NCI-H1092 treated with DMSO at 0.1 percent for 48 hours (cell line): ENCODE data around the gene CD72.
"Not testable (repeated sequence)": the region's sequence is repeated elsewhere in the genome, so short reads cannot be mapped to it uniquely, and the experiment has no call there.

ENCODE experiments used
- DNase-seq: peaks from one replicate; lab custom pipeline; 2025; lab: John Stamatoyannopoulos, UW

The CD72 gene

GRCh38 chr9:35616681-35617459 is 1.3 kb downstream of the CD72 start:
- DNase-seq = no peak

GRCh38 chr9:35615981-35616680 is 2.1 kb downstream of the CD72 start:
- no peak for DNase-seq

GRCh38 chr9:35612843-35613242 is 5.4 kb downstream of the CD72 start:
- DNase-seq = no peak

DNA sequence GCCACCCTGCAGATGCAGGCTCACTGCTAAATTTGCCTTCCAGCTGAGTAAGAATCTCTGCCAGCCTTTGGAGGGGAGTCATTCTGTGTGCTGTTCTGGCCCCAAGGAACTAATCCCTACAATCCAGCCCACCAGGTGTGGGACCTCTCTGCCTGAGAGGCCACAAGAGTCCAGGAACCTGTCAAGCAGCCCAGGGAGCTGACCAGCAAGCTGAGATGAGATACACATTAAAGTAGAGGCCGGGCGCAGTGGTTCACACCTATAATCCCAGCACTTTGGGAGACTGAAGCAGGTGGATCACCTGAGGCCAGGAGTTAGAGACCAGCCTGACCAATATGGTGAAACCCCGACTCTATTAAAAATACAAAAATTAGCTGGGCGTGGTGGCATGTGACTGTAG is 6.1 kb downstream of the CD72 start:
- DNase-seq = not testable (repeated sequence)

DNA sequence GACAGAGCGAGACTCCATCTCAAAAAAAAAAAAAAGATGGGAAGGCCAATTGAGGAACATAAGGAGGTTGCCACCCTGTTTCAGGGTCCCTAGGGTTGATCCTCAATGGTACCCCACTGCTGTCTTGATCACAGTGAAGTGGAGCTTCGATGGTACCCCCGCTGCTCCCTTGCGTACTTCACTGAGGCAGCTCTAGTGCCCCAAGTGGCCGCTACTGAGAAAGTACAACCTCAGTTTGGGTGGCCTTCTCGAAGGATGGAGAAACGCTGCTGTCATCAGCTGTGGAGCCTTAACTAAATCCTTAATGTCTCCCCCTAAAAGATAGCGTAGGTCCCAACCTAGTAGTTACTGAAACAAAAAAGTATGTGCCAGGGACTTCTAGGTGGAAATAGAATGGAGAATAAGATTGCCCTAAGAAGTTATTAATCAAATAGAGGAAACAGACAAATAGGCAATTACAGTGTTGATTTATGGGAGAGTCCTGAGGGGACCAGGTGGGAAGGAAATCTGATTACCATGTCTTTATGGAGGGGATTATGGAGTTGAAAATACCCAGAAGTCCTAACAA is 6.9 kb downstream of the CD72 start:
- no peak for DNase-seq

DNA sequence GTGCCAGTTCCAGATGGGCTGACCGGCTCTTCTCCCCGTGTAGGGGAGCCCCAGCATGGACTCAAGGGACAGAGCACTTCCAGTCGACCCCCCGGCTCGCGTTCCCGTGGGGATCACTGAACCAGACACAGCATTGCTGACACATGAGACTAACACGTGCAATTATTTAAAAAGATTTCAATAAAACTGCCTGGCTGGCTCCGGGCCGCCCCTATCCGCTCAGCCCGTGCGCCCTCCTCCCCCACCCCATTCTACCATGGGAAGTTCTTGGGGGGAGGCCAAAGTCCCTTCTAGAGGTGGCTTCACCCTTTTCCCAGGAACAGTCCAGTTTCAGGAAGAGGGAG is 8.4 kb downstream of the CD72 start:
- DNase-seq = no peak

DNA sequence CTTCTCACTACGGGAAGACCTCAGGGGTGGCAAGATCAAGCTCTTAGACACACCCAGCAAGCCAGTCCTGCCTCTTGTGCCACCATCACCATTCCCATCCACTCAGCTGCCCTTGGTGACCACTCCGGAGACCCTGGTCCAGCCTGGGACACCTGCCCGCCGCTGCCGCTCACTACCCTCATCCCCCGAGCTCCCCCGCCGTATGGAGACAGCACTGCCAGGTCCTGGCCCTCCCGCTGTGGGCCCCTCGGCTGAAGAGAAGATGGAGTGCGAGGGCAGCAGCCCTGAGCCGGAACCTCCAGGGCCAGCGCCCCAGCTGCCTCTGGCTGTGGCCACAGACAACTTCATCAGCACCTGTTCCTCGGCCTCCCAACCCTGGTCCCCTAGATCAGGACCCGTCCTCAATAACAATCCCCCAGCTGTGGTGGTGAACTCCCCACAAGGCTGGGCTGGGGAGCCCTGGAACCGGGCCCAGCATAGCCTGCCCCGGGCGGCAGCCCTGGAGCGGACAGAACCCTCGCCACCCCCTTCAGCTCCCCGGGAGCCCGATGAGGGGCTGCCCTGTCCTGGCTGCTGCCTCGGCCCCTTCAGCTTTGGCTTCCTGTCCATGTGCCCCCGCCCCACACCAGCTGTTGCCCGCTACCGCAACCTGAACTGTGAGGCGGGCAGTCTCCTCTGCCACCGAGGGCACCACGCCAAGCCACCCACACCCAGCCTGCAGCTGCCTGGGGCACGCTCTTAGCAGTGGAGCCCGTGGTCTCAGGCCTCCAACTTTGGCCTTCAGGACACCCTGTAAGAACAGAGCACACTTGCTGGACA is 9.0 kb downstream of the CD72 start:
- DNase-seq = no peak

DNA sequence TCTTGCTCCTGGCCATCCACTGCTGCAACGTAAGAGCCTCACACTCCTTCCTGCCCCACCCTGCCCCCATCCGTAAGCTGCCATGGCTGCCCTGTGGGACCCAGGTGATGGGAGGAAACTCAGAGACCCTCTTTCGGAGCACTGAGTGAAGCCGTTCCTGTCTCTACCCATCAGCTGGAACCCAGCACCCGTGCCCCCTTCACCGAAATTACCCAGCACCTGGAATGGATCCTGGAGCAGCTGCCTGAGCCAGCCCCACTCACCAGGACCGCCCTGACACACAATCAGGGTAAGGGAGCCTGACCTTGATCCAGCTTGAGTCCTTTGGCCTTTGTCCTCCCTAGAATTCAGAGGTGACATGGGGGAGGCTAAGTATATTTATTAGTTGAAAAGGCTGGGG is 10.0 kb downstream of the CD72 start:
- no peak for DNase-seq

- no peak for DNase-seq
These were observed 11.5 kb downstream of the CD72 start for GRCh38 chr9:35606726-35607125.

DNA sequence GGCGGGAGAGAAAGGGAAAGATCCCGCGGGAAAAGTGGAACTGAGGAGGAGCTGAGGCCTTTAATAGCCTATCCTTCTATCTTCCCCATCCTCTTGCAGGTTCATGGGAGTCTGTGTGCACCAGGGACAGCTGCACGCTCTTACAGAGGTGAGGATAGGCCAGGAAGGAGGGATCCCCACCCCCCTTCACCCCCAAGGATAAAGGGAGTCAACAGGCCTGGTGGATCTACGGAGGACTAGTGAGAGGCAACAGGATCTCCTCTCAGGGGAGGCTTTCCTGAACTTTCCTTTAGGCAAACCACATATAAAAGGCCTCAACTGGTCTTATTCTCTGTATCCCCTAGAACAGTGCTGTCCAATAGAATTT is 12.1 kb downstream of the CD72 start:
- DNase-seq = no peak

DNA sequence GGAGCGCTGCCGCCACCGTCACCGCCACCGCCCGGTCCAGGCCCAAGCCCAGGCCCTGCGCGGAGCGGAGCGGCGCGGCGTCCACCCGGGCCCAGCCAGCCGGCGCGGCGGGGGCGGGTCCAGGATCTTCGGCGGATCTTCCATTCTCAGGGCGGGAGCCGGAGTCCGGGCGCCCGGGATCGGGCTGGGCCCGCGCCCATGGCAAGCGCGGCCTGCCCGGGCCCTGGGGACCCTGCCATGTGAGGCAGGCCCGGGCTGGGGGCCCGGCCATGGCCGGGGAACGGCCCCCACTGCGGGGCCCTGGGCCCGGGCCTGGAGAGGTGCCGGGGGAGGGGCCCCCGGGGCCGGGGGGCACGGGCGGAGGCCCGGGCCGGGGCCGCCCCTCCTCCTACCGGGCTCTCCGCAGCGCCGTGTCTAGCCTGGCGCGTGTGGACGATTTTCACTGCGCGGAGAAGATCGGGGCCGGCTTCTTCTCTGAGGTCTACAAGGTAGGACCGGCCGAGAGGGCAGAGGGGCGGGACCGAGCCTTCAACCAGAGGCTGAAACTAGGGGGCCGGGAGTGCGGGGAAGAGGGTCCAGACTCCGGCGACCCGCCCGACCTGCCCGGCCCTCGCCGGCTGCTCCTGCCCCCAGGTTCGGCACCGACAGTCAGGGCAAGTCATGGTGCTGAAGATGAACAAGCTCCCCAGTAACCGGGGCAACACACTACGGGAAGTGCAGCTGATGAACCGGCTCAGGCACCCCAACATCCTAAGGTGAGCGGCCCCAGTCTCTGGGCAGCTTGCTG is 12.7 kb downstream of the CD72 start:
- DNase-seq = peak; percentile 27

- peak; percentile 80 for DNase-seq
These were observed 13.4 kb downstream of the CD72 start, which contains the start of gene TESK1 for GRCh38 chr9:35604578-35605350. Gene TESK1 (plus strand): TSS chr9:35605262. CDS start chr9:35605620, 358 bp downstream.

- DNase-seq = peak; percentile 100
These were observed 14.1 kb downstream of the CD72 start for GRCh38 chr9:35603986-35604577.

GRCh38 chr9:35603506-35603985 is 14.7 kb downstream of the CD72 start:
- DNase-seq = no peak

DNA sequence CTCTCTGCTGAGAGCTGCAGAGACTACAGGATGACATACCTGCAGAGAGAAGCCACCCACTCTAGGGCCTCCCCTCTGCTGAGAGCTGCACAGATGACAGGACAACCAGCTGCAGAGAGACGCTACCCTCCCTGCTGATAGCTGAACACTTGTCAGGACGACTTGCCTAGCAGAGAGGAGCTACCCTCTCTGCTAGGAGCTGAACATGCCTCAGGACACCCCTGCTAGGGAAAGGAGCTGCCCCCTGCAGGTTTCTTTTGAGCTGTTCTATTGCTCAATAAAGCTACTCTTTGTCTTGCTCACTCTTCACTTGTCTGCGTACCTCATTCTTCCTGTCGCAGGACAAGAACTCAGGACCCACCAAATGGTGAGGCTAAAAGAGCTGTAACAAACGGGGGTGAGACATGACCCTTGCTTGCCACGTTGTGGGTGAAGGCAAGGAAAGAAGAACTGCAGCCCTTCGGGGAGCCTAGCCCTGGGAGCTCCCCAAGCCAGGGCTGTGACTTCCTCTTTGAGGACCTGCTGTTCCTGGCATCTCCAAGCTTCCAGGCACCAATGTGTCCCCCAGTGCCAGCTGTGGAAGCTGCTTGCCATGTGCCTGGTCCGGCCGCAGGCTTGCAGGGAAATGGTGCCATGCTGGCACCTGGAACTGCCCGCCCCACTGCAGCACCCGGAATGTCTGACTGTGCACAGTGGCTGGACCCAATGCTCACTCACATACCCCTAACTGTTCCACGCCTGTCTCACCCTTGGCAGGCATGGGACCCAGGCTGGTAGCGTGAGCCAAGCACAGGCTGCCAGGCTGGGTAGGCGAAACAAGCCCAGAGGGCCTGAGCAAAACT is 18.2 kb downstream of the CD72 start:
- no peak for DNase-seq

- DNase-seq = no peak
These were observed 19.2 kb downstream of the CD72 start for GRCh38 chr9:35598866-35599590.

DNA sequence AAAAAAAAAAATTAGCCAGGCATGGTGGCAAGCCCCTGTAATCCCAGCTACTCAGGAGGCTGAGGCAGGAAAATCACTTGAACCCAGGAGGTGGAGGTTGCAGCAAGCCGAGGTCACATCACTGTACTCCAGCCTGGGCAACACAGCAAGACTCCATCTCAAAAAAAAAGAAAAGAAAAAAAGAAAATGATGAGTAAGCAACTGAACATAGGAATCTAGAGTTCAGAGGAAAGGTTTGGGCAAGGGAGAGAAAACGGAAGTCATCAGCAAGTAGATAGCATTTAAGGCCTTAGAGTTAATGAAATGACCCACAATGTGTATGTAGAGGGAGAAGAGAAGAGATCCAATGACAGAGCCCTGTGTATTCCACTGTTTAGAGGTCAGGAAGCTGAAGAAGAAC is 21.3 kb downstream of the CD72 start:
- DNase-seq = not testable (repeated sequence)

DNA sequence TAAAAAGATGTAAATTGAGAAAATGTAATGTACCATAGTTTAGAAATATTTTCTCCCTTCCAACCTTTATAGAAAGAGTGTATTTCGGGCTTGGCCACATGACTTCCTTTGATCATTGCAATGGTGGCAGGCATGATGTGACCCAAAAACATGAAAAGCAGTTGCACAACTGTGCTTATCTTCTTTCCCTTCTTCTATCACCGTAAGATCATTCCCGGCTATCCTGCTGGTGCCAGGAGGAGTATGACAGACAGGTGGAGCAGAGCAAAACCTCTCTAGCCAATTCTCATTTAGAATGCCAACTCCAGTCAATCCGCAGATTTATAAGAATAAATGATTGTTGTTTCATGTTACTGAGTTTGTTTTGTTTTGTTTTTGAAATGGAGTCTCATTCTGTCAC is 23.7 kb downstream of the CD72 start:
- DNase-seq = no peak

DNA sequence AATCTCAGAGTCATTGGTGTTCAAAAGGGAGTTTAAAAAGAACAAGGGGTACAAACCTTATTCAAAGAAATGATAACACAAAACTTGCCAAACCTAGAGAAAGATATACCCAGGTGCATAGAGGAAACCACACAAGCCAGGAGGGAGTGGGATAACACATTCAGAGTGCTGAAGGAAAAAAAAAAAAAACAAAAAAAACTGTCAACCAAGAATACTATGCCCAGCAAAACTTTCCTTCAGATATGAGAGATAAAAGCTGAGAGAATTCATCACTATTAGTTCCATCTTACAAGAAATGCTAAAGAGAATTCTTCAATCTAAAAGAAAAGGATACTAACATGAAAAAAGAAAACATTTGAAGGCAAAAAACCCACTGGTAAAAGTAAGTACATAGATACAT is 24.6 kb downstream of the CD72 start:
- DNase-seq = no peak
